Stimulated activated CD4-positive, alpha-beta T cell treated with anti-CD3 and anti-CD28 coated beads, TNF-alpha, amount 100 ng/mL, for 4 hours (primary cell): Measurements from ENCODE around the gene MID1.

Source experiments
- DNase-seq, 3 experiments: peaks; one replicate each; pipeline ENCODE4 v3.0.0-alpha.2; 2020; ENCODE audit warnings: low read depth in 3 of 3

MID1 gene

DNA sequence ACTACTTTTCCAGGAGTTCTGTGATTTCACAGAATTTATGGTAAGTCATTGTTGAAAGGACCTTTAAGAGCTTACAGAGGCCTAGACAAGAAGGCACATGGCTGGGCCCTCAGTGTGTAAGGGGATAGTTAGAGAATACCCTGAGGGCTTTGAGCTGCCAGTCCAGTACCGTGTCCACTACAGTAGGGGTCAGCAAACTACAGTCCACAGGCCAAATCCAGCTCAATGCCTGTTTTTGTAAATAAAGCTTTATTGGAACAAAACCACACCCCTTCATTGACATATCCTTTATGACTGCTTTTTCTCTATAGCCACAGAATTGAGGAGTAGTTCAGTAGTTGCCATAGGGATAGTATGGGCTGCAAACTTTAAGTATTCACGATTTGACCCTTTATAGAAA is 176.2 kb downstream of the MID1 start:
- no peak for DNase-seq

DNA sequence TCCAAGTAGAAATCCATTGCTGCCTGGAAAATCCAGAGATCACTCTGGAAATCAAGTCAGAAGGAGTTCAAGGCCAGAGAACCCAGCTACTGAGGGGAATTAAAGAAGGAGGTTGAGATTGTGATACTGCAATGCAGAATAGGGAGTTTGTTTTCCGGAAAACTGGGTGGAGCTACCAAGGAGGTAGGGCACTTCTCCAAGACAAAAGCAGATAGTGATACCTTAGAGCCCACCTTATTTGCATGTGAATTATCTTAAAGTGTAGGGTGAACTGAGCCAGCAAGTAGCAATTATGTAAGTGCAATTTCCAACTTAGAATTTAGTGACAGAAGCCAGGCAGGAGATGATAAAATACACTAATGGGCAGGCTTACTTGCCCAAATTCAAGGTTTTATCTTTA is 178.9 kb downstream of the MID1 start:
- no peak for DNase-seq

DNA sequence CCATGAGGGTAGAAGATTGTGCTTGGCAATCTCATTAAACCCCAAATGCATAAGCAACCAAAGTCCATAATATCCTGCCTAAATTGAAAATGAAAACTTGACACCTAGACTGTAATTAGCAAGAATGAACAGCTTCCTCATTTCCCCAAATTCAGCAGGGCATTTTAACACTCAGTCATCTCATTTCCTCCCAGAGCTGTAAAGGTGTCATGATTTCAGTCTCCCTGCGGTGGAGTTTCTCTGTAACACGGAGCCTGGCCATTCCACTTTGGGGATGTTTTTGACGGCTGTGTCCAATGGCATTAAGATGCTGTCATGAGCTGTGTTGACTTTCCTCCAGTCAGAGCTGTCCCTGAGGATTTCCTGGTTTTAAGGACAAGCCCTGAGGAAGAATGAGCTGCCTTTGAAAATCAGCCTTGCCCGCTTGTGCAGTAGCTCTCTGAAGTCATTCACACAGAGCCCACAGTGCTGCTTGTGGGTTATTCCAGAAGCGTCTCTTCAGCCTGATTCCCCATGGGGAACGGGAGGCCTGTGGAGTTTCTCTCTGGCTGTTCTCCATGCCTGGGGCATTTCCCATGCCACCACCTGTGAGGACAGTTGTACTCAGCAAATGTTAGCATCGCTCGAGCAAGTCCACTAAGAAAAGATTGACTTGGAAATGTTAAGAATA is 187.0 kb downstream of the MID1 start:
- no peak for DNase-seq

DNA sequence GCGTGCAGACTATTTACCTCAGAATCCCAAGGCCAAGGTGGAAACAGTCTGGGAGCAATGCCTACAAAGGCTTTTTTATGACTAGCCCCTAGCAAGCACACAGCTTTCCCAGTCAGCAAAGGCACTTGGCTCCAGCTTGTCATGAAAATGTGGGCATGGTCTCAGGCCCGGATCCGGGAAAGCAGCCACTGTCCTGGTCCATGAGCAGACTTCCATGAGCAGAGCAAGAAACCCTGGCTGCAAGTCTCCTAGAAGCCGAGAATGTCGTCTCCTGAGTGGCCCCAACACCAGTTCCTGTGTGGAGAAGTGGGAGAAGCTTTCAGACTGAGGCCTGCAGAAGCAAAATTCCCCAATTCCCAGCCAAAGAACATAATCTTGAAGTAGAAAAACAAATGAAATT is 190.5 kb downstream of the MID1 start:
- no peak for DNase-seq

DNA sequence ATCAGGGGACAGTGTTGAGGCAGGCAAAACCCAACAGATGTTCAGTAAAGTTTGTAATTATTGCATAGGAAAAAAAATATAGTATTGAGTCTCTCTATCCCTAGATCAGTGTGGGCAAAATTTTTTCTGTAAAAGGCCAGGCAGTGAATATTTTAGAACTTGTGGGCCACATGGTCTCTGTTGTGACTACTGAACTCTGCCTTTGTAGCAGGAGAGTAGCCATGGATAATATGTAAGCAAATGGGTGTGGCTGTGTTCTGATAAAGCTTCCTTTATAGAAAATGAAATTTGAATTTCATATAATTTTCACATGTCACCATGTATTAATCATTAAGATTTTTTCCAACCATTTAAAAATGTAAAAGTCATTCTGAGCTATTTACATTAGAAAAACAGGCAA is 193.1 kb downstream of the MID1 start:
- DNase-seq = no peak

DNA sequence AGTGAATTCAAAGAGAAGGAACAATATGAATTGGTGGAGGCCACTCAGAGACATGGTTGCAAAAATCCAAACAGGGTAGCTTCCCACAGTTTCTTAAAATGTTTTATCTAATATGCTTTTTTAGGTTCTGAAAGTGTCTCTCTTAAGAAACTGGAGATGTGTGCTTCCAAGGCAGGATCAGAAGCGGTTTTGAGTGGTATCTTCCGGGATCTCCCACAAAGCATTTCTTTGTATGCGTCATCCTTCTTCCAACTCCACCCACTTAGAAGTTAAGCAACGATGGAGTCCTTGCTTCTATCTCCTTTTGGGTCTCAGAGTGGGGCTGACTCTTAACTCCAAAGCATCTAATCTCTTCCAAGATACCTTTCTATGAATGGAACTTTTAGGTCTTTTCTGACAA is 196.7 kb downstream of the MID1 start:
- DNase-seq = no peak

DNA sequence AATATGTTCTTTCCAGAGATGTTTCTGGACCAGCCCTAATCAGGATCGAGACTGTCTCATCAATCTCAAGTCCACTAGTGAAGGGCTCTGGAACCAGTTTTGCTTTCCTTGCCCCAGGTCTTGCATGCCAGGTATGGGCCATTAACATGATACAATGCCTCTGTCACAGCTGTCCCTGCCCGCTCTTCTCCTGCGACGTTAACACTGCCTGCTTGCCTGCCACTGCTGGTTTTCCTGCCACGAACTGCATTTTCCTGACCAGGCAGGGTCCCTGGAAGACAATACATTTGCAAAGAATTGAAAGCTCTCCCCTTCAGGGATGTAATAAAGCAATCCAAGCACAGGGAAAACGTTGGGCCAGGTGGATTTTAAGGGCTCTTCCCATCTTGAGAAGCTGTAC is 200.3 kb downstream of the MID1 start:
- DNase-seq = no peak

DNA sequence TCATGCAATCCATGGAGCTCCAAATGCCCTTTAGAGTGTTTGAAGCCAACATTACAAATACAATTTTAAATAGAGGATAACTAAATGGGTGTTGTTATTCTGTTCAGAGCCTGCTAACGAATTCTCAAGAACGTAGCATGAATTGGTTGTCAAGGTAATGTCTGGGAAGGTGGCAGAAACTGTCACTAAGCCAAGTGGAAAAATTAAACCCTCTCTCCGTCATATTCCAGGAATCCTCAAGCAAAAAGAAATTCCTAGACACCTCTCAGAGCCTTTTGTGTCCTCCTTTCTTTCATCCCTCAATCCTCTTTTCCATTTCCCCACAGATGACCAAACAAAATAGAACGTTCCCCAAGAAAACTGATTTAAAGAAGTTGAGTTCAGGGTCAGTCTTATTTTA is 204.0 kb downstream of the MID1 start:
- DNase-seq = no peak

DNA sequence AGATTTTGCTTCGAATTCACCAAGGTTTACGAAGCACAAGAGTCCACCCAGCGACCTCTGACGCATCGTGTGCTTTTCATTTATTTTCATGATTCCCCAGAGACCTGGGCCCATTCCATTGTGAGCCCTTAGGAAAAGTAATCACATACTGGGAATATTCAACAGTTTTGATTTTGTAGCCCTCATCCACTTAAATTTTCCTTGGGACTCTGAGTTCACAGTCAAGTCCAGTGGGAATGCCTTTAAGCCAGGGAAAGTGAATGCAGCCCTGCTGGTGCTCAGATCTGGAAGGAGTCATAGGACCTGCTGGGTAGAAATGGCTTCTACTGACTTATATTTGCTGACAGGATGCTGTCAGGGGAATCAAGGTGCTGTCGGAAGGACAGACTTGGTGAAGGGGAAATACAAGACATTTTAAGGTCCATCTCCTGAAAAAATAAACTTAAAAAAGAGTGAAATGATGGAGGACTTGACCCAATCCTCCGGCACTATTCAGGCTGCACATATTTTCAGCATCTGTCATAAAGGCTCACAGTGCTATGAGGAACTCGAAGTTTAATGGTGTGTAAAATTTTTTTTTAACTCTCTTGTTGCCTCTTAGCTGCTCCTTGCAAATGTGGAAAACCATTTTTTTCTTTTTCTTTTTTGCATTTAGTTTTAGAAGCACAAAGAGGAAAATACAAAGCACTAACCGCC is 204.9 kb downstream of the MID1 start:
- DNase-seq = no peak

DNA sequence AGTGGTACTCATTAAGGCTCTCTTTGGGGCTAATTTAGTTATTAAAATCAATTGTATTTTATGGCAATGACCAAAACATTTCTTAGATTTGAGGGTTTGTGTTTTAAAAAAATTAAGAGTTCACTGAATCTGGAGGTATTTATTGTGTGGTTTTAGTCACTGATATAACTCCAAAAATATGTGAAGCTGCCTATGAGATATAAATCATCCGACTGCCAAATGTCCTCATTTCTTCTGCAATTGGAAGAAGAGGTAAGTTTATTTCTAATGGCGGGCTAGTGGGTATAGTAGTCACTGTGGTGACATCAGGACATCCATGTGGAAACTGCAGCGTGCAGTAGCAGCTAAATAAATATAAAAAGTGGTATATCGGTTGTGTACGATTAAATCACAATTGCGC is 205.5 kb downstream of the MID1 start:
- DNase-seq = no peak

DNA sequence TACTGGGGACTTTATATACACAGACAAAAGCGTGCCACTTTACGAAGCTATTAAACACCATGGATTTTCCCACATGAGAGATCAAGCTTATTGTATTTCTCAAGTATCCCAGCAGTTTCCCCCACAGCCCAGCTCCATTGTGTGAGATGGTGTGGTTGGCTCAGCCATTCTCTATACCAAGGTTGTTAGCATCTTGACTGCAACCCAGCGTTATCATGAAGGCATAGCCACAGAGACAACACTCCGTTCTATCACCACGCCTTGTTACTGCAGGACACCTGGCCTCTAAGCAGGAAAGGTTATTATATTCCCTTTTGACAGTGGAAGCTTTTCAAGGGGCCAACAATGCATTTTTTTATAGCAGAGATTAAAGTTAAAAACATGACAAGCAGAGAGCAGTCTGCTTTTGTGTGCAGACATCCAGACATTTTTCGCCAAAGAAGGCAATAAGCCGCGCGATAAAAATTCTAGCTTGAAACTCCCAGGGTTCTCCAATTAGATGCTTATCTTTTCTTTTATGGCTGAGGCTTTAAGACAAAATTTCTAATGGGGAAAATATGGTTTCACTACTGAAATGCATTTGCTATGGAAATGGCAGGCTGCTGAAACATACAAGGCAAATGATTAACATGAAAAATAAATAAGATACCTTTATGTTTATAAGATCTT is 206.1 kb downstream of the MID1 start:
- no peak for DNase-seq

DNA sequence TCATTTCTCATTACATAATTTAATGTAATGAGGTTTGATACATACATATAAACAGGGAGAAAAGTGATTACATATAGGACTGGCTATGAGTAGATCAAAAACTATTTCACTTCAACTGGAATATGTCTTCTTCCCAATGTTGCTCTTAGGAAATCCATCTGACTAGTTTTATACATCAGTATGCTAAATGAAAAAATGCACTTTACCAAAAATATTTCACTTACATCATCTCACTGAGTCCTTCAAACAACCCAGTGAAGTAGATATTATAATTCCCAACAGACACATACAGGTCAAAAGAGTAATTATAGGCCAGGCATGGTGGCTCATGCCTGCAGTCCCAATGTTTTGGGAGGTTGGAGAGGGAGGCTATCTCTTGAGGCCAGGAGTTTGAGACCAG is 215.9 kb downstream of the MID1 start:
- DNase-seq = no peak

DNA sequence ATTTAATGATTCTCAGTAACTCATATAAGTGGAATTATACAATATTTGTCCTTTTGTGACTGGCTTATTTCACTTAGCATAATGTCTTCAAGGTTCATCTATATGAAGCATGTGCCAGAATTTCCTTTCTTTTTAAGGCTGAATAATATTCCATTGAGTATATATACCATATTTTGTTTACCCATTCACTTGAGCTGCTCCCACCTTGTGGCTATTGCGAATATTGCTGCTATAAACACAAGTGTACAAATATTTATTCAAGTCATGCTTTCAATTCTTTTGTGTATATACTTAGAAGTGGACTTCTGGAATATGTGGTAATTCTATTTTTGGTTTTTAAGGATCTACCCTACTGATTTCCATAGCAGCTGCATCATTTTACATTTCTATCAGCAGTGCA is 219.1 kb downstream of the MID1 start:
- no peak for DNase-seq

DNA sequence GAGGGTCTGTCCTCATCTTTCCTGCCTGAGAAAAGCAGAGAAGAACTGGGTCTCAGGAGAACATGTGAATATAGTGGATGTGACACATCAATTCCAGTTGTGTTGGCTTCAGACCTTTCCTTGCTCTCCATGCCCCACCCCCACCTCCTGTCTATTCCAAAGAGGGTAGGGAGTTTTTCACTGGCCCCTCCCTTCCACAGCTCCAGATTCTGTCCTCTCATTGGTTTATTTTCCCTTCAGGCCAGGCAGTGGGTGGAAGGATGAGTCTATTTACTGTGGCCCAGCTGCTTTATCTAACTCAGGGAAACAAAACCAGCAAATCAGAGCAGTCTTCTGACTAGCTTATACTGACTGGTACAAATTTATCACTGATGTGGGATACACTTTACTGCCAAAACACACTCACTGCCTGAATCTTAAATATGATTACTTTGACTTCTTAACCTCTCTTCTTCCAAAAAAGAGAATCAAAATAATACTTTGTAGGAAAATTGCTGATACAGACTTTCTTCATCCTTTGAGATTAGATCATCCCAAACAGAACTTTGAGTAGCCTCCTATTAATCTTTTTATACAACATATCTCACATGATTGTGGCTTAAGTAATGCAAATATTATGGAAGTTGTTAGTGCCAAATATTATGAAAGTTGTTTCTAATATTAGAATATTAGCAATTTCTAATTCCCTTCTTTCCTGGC is 221.2 kb downstream of the MID1 start:
- DNase-seq = no peak

DNA sequence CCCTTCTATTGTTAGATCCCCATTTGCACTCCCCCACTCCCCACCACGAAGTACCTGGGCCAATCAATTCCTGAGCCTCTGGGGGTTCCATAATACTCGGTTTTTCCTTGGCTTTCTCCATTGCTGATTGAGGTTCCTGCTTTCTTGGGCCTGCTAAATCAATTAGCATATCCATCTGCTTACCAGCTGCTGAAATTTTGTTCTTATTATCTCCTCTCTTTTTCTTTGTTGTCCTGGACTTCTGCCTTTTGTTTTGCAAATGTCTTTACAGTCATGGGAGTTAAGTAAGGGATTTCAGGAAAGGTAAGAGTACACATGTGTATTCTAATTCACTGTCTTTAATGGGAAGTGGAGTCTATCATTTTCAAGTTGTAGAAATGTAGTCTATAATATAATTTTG is 222.2 kb downstream of the MID1 start:
- DNase-seq = no peak

DNA sequence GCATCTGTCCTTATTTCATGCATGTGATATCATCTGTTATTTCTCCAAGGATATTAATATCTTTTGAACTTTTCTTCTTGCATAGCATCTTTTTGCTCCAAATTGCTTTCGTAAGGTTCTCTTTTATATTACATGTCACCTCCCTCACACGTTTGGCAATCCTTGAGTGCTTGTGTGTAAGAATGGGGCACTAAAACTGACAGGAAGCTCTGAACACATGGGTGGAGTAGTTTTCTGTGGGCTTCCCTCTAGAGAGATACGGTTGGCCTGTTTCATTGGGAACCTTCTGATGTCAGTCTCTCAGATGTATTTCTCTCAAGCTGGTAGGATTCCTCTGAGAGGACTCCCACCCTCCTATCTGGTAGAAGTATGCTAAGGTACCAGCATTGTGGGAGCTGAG is 223.0 kb downstream of the MID1 start:
- DNase-seq = no peak

DNA sequence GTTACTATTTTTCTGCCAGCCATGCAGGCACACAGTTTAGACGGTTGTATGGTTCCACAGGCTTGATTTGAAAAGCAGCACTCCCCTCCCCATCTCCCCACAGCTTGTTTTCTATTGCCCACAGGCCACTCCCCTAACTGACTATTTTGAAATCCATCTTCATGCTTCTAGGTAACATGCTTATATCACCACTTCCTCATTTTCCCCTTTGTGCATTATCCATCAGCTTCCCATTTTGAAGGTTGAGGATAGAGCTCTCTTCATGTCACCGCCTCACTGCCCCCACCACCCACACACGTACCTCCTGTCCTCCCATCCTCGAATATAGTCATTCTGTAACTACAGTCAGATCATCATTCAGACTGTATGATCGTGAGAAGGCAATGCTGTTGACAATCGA is 224.7 kb downstream of the MID1 start:
- no peak for DNase-seq
